ENCODE measurements around the gene EIF3B. TPM values are rescaled to one million over a fixed set of nuclear protein-coding genes. Genes with fewer than 3 reads are reported as not detected.

EIF3B gene
- total and polyA plus RNA-seq, 9 of the 15 experiments (the other 6 are each of a cell fraction or from before 2014, with no cell fraction given): 25.9 to 494 (median 357) TPM

GRCh38 chr7:2403718-2404648 lies 49.4 kb downstream of the EIF3B start (continued):
- TF ChIP-seq ARID3A (IDR thresholded peaks at IDR 0.05; ENCODE audit: borderline replicate concordance, low read depth, low read length) (no peak), ZNF239 (CRISPR knock-in tag; IDR thresholded peaks at IDR 0.05) (no peak), ZNF511 (CRISPR knock-in tag; IDR thresholded peaks at IDR 0.05) (0 out of 2 replicates have a peak, but pooled peaks have one; percentile 12), ZNF431 (CRISPR knock-in tag; IDR thresholded peaks at IDR 0.05) (0 out of 2 replicates have a peak, but pooled peaks have one; percentile 23), POLR2B (IDR thresholded peaks at IDR 0.05; ENCODE audit: low read depth, partially characterized antibody) (no peak), ZFP36 (IDR thresholded peaks at IDR 0.05; ENCODE audit: low read depth, low read length, partially characterized antibody) (peak; percentile 83), RBFOX2 (IDR thresholded peaks at IDR 0.05; ENCODE audit: low read depth, low read length) (0 out of 2 replicates have a peak, but pooled peaks have one; percentile 10), ZNF280A (IDR thresholded peaks at IDR 0.05; ENCODE audit: low read depth, partially characterized antibody) (no peak), OTX1 (CRISPR knock-in tag; IDR thresholded peaks at IDR 0.05) (no peak), ZKSCAN3 (CRISPR knock-in tag; IDR thresholded peaks at IDR 0.05) (no peak), IRF1 (CRISPR knock-in tag; IDR thresholded peaks at IDR 0.05; ENCODE audit: borderline replicate concordance) (no peak), STAT5A (IDR thresholded peaks at IDR 0.05; ENCODE audit: borderline replicate concordance, low read length) (no peak), RBM14 (IDR thresholded peaks at IDR 0.05; ENCODE audit: borderline replicate concordance, insufficient read depth, low read depth, low read length) (no peak), RNF219 (CRISPR knock-in tag; IDR thresholded peaks at IDR 0.05) (no peak), ARHGAP35 (IDR thresholded peaks at IDR 0.05; ENCODE audit: partially characterized antibody) (no peak), HDAC8 (tag; IDR thresholded peaks at IDR 0.05) (no peak), DMBX1 (CRISPR knock-in tag; IDR thresholded peaks at IDR 0.05; ENCODE audit: borderline replicate concordance) (0 out of 2 replicates have a peak, but pooled peaks have one; percentile 38), KAT2B (IDR thresholded peaks at IDR 0.05; ENCODE audit: low read depth, low read length) (no peak), KLF6 (CRISPR knock-in tag; IDR thresholded peaks at IDR 0.05; ENCODE audit: borderline replicate concordance) (no peak), DNMT1 (IDR thresholded peaks at IDR 0.05) (no peak)

All from K562 (cell line).